GM19240 (cell line): ENCODE results near the gene SMG5.

Experiments
- DNase-seq: peaks from one replicate; pipeline ENCODE4 v3.0.0; 2011; ENCODE audit warnings: low spot score; ENCODE audit not compliant: insufficient read length

SMG5 gene

GRCh38 chr1:156281693-156282478 lies 739 bp downstream of the SMG5 start:
- DNase-seq, result no peak

- peak; percentile 33 for DNase-seq
Observed at GRCh38 chr1:156281281-156281680, 1.3 kb downstream of the SMG5 start.

- DNase-seq, result no peak
Observed at GRCh38 chr1:156279837-156280236, 2.8 kb downstream of the SMG5 start.

GRCh38 chr1:156276966-156277381 lies 5.7 kb downstream of the SMG5 start:
- no peak for DNase-seq

GRCh38 chr1:156276532-156276931 lies 6.1 kb downstream of the SMG5 start:
- no peak for DNase-seq

- DNase-seq, result no peak
Observed at GRCh38 chr1:156270314-156270713, 12.3 kb downstream of the SMG5 start.

GRCh38 chr1:156268336-156268735 lies 14.3 kb downstream of the SMG5 start:
- no peak for DNase-seq

- DNase-seq, result no peak
Observed at GRCh38 chr1:156266051-156266450, 16.6 kb downstream of the SMG5 start.

- no peak for DNase-seq
Observed at GRCh38 chr1:156263288-156263655, 19.4 kb downstream of the SMG5 start.

- no peak for DNase-seq
Observed at GRCh38 chr1:156262461-156263287, 20.0 kb downstream of the SMG5 start.

GRCh38 chr1:156260896-156261295 lies 21.7 kb downstream of the SMG5 start:
- no peak for DNase-seq

- no peak for DNase-seq
Observed at GRCh38 chr1:156259805-156260204, 22.8 kb downstream of the SMG5 start.

- no peak for DNase-seq
Observed at GRCh38 chr1:156258859-156259258, 23.8 kb downstream of the SMG5 start.

GRCh38 chr1:156257711-156258110 lies 24.9 kb downstream of the SMG5 start:
- no peak for DNase-seq

- DNase-seq, result no peak
Observed at GRCh38 chr1:156253634-156254033, 29.0 kb downstream of the SMG5 start.

GRCh38 chr1:156251527-156251926 lies 31.1 kb downstream of the SMG5 start:
- no peak for DNase-seq

- DNase-seq, result no peak
Observed at GRCh38 chr1:156249593-156249992, 33.0 kb downstream of the SMG5 start.

- no peak for DNase-seq
Observed at GRCh38 chr1:156248323-156248683, 34.3 kb downstream of the SMG5 start.

GRCh38 chr1:156247460-156248322 lies 34.9 kb downstream of the SMG5 start, which contains the start of gene PAQR6:
Gene PAQR6, minus strand, starts transcription at chr1:156248056. Its CDS starts 1,325 bp downstream, at chr1:156246731.
- no peak for DNase-seq

- no peak for DNase-seq
Observed at GRCh38 chr1:156246781-156247459, 35.7 kb downstream of the SMG5 start.

GRCh38 chr1:156246241-156246780 lies 36.3 kb downstream of the SMG5 start:
- DNase-seq, result no peak
